ENCODE data around the gene LDAH. TPM values are rescaled to one million over a fixed set of nuclear protein-coding genes. Genes with fewer than 3 reads are reported as not detected.

The LDAH gene
- total and polyA plus RNA-seq, 2 donors (not counting 1 experiment from before 2014, with no cell fraction given), result 9.0 to 31.3 TPM

DNA sequence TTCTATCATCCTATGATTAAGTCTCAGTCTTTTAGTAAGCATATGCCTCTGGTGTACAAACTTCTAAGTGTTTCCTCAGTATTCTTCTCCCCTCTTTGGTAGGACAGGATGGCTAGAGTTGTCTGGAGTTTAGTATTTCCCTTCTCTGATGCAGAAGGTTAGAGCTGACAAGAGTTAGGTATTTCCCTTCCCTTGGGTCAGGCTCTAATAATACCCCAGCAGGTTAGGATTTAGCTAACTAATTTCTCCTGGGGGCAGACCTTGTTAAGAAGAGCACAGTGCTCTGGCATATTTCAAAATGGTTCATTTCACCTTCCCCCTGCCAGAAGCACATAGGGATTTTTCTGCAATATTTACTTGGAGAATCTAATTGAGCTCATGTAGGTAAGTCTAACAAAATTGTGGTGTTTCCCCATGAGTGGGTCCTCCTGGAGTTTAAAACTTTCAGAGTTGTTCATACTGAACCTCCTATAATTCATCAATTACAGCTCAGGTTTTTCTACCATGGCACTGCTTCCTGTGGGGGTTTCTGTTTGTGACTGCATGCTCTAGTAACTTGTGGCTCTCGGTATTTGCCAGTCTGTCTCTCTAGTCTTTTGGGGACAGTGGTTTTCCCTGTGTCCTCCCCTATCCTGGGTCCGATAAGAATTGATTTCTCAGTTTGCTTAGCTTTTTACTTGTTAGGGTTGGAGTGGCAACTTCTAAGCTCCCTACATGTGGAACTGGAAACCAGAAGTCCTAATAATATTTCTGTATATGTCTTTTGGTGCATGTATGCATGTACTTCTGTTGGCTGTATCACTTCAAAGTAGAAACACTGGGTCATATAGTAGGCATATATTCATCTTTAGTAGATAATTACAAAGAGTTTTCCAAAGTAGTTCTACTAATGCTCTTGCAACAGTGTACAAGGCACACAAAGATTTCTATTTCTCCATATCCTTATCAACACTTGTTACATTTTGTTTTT, 78.2 kb downstream of the LDAH start:
- H3K4me2 ChIP-seq (replicated peaks; ENCODE audit: low read depth, low read length, poor library complexity, severe bottlenecking), result peak overlapping the region; percentile 50
- peaks cover 2% of the 10 kb centered on the region for H3K9me3 Mint-ChIP-seq (ENCODE audit: insufficient read depth)
- peak; percentile 36 for ATAC-seq (ENCODE audit: low read depth)
- WGBS (ENCODE audit: insufficient coverage), result no CpG with 5 or more reads among the region's 2 CpGs
- no peaks in the 10 kb centered on the region for H3K9me3 ChIP-seq (ENCODE audit: control extremely low read depth in 1 of 3, control insufficient read depth in 2 of 3, insufficient read depth in 1 of 3, low read length in 2 of 3)
- H3K27ac ChIP-seq (ENCODE audit: low read length in 2 of 2), result peak overlapping the region in 1 of 2 donors; percentile 20
- intact Hi-C loops (cut with micrococcal nuclease), result no loop called here
- H3K27me3 ChIP-seq (replicated peaks in 1 of 4; ENCODE audit: control extremely low read depth in 1 of 4, control insufficient read depth in 3 of 4, insufficient read depth in 4 of 4, low read length in 3 of 4), result no peaks in the 10 kb centered on the region
- H3K4me1 Mint-ChIP-seq, result peaks cover 23% of the 10 kb centered on the region
- no peak overlapping the region for H2AFZ ChIP-seq (ENCODE audit: insufficient read depth, low read depth, low read length, poor library complexity, severe bottlenecking)
- H3K79me2 ChIP-seq (ENCODE audit: control insufficient read depth, insufficient read depth, low read length), result no peaks in the 10 kb centered on the region
- peak overlapping the region; percentile 83 for H3K4me3 Mint-ChIP-seq
- H3K4me1 ChIP-seq (ENCODE audit: control insufficient read depth in 2 of 2, insufficient read depth in 2 of 2, low read length in 2 of 2), result peaks cover 13% of the 10 kb centered on the region in 2 donors
- TF ChIP-seq, protein P1, sequence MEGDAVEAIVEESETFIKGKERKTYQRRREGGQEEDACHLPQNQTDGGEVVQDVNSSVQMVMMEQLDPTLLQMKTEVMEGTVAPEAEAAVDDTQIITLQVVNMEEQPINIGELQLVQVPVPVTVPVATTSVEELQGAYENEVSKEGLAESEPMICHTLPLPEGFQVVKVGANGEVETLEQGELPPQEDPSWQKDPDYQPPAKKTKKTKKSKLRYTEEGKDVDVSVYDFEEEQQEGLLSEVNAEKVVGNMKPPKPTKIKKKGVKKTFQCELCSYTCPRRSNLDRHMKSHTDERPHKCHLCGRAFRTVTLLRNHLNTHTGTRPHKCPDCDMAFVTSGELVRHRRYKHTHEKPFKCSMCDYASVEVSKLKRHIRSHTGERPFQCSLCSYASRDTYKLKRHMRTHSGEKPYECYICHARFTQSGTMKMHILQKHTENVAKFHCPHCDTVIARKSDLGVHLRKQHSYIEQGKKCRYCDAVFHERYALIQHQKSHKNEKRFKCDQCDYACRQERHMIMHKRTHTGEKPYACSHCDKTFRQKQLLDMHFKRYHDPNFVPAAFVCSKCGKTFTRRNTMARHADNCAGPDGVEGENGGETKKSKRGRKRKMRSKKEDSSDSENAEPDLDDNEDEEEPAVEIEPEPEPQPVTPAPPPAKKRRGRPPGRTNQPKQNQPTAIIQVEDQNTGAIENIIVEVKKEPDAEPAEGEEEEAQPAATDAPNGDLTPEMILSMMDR (IDR thresholded peaks at IDR 0.05), result no peak
- no peak for TF ChIP-seq EZH2 (IDR thresholded peaks at IDR 0.05; ENCODE audit: borderline replicate concordance, insufficient read depth, low read depth, low read length, poor library complexity, severe bottlenecking)
- ChIA-PET CTCF (interaction anchor here (0.9 to 1.5 kb wide), 4 partner anchors 10 to 83 kb away, joined by 3 to 7 read pairs (median 3); no protein-coding TSS in a partner anchor), POLR2A (interaction anchor here (1.6 kb wide), 1 partner anchor 69 kb away, joined by 3 read pairs; no protein-coding TSS in a partner anchor)
- H4K20me1 ChIP-seq (ENCODE audit: control insufficient read depth, insufficient read depth, low read length, poor library complexity, severe bottlenecking), result no peaks in the 10 kb centered on the region
- peak; percentile 40 for DNase-seq
- peak overlapping the region; percentile 9 for H3K9ac ChIP-seq (ENCODE audit: low read length)
- peaks cover 2 to 3% of the 10 kb centered on the region in 2 experiments for H3K36me3 ChIP-seq (replicated peaks in 1 of 2; ENCODE audit: control extremely low read depth in 1 of 2, control insufficient read depth in 1 of 2, extremely low read depth in 1 of 2, insufficient read depth in 2 of 2, low read length in 1 of 2)
- no peaks in the 10 kb centered on the region for H3K27me3 Mint-ChIP-seq
- H3K27ac Mint-ChIP-seq, result peak overlapping the region; percentile 82
- H3K4me3 ChIP-seq (ENCODE audit: control extremely low read depth in 1 of 5, extremely low read depth in 1 of 5, insufficient read depth in 1 of 5, low read depth in 2 of 5, low read length in 4 of 5), result peak overlapping the region in 1 of 5 experiments; percentile 33

DNA sequence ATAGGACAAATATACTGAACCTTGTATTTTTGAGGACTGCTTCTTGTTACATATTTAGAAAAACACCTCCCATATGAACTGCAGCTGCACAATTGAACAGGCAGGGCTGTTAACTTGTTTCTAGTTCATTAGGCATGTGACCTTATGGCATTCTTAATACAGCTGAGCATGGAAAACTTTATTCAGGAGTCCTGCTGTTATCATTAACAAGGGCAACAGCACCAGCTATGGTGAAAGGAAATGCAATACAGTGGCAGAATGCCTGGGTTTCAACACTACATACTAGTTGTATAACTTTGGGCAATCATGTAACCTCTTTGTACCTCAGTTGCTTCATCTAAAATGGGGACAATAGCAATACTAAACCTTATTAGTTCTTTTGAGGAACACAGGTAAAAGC, 84.1 kb downstream of the LDAH start:
- Histone ChIP-seq H3K27ac (ENCODE audit: low read length in 2 of 2) (no peak overlapping the region), H3K9me3 (ENCODE audit: control extremely low read depth in 1 of 3, control insufficient read depth in 2 of 3, insufficient read depth in 1 of 3, low read length in 2 of 3) (no peaks in the 10 kb centered on the region), H2AFZ (ENCODE audit: insufficient read depth, low read depth, low read length, poor library complexity, severe bottlenecking) (no peak overlapping the region), H3K4me1 (ENCODE audit: control insufficient read depth in 2 of 2, insufficient read depth in 2 of 2, low read length in 2 of 2) (peaks cover 10 to 26% of the 10 kb centered on the region in 2 donors), H4K20me1 (ENCODE audit: control insufficient read depth, insufficient read depth, low read length, poor library complexity, severe bottlenecking) (no peaks in the 10 kb centered on the region), H3K9ac (ENCODE audit: low read length) (no peak overlapping the region), H3K36me3 (replicated peaks in 1 of 2; ENCODE audit: control extremely low read depth in 1 of 2, control insufficient read depth in 1 of 2, extremely low read depth in 1 of 2, insufficient read depth in 2 of 2, low read length in 1 of 2) (peaks cover 0 to 5% of the 10 kb centered on the region in 2 experiments), H3K79me2 (ENCODE audit: control insufficient read depth, insufficient read depth, low read length) (no peaks in the 10 kb centered on the region), H3K4me2 (replicated peaks; ENCODE audit: low read depth, low read length, poor library complexity, severe bottlenecking) (no peak overlapping the region), H3K27me3 (replicated peaks in 1 of 4; ENCODE audit: control extremely low read depth in 1 of 4, control insufficient read depth in 3 of 4, insufficient read depth in 4 of 4, low read length in 3 of 4) (no peaks in the 10 kb centered on the region), H3K4me3 (ENCODE audit: control extremely low read depth in 1 of 5, extremely low read depth in 1 of 5, insufficient read depth in 1 of 5, low read depth in 2 of 5, low read length in 4 of 5) (no peak overlapping the region)
- H3K9me3 Mint-ChIP-seq (ENCODE audit: insufficient read depth), result peaks cover 2% of the 10 kb centered on the region
- ChIA-PET POLR2A (no interaction called here), CTCF (interaction anchor here (0.6 kb wide), 1 partner anchor 34 kb away, joined by 3 read pairs; no protein-coding TSS in a partner anchor)
- DNase-seq (no peak), ATAC-seq (ENCODE audit: low read depth) (no peak)
- peaks cover 26% of the 10 kb centered on the region for H3K4me1 Mint-ChIP-seq
- H3K27me3 Mint-ChIP-seq, result no peaks in the 10 kb centered on the region
- H3K27ac Mint-ChIP-seq, result no peak overlapping the region
- TF ChIP-seq EZH2 (IDR thresholded peaks at IDR 0.05; ENCODE audit: borderline replicate concordance, insufficient read depth, low read depth, low read length, poor library complexity, severe bottlenecking), result no peak
- TF ChIP-seq, protein P1 (IDR thresholded peaks at IDR 0.05), result no peak
- intact Hi-C loops (cut with micrococcal nuclease), result loop anchor here (5.0 kb wide), 1 partner anchor 36 kb away; no protein-coding TSS in a partner anchor
- no peak overlapping the region for H3K4me3 Mint-ChIP-seq
